HG03442 (cell line): ENCODE data around the gene LPCAT1.
"Not testable (repeated sequence)": the region's sequence is repeated elsewhere in the genome, so short reads cannot be mapped to it uniquely, and the experiment has no call there.

Experiments used
- ATAC-seq: cut with Tn5 transposase; IDR thresholded peaks from one replicate; pipeline ENCODE4 v1.9.1; 2021; ENCODE audit warnings: mild to moderate bottlenecking, moderate library complexity; ENCODE audit not compliant: unreplicated experiment

Gene LPCAT1

GRCh38 chr5:1510151-1510561 lies 13.6 kb downstream of the LPCAT1 start:
- no peak for ATAC-seq

- ATAC-seq: no peak
Measured at GRCh38 chr5:1509346-1510085, 14.2 kb downstream of the LPCAT1 start.

GRCh38 chr5:1508659-1509290 lies 15.0 kb downstream of the LPCAT1 start:
- ATAC-seq: no peak

- no peak for ATAC-seq
Measured at GRCh38 chr5:1507961-1508658, 15.7 kb downstream of the LPCAT1 start.

GRCh38 chr5:1507457-1507856 lies 16.3 kb downstream of the LPCAT1 start:
- ATAC-seq: no peak

GRCh38 chr5:1507014-1507375 lies 16.8 kb downstream of the LPCAT1 start:
- no peak for ATAC-seq

- no peak for ATAC-seq
Measured at GRCh38 chr5:1506242-1507013, 17.3 kb downstream of the LPCAT1 start.

GRCh38 chr5:1505506-1506241 lies 18.1 kb downstream of the LPCAT1 start:
- ATAC-seq: no peak

- ATAC-seq: not testable (repeated sequence)
Measured at GRCh38 chr5:1505089-1505488, 18.7 kb downstream of the LPCAT1 start.

- ATAC-seq: no peak
Measured at GRCh38 chr5:1504617-1505016, 19.1 kb downstream of the LPCAT1 start.

- no peak for ATAC-seq
Measured at GRCh38 chr5:1504069-1504595, 19.6 kb downstream of the LPCAT1 start.

- no peak for ATAC-seq
Measured at GRCh38 chr5:1503241-1504068, 20.3 kb downstream of the LPCAT1 start.

- ATAC-seq: no peak
Measured at GRCh38 chr5:1502737-1503120, 21.0 kb downstream of the LPCAT1 start.

- no peak for ATAC-seq
Measured at GRCh38 chr5:1502046-1502736, 21.6 kb downstream of the LPCAT1 start.

- ATAC-seq: no peak
Measured at GRCh38 chr5:1501372-1502045, 22.3 kb downstream of the LPCAT1 start.

- no peak for ATAC-seq
Measured at GRCh38 chr5:1500411-1501091, 23.2 kb downstream of the LPCAT1 start.

- no peak for ATAC-seq
Measured at GRCh38 chr5:1499851-1500250, 23.9 kb downstream of the LPCAT1 start.
